GM23338 (cell line): Measurements from ENCODE around the gene PRELID3B. TPM values are rescaled to one million over a fixed set of nuclear protein-coding genes. Genes with fewer than 3 reads are reported as not detected.

Source experiments
- ATAC-seq: fragments of 200-7000 bp; cut with Tn5 transposase; 3 replicates; pipeline ENCODE4 v1.9.1; 2020
- DNase-seq: peaks from one replicate; pipeline ENCODE4 v3.0.0-alpha.2; 2015; ENCODE audit warnings: low spot score
- H2AFZ ChIP-seq: fragments of 200-600 bp; sonication (generic); 2 replicates; pipeline ENCODE4 v1.8.0; 2016; ENCODE audit warnings: antibody characterized with exemption, mild to moderate bottlenecking, moderate library complexity
- H3F3A ChIP-seq: fragments of 200-600 bp; sonication (generic); replicated peaks from 2 replicates; pipeline ENCODE4 v1.8.0; 2017; ENCODE audit warnings: antibody characterized with exemption, mixed run types, low read depth
- H3K27ac ChIP-seq: fragments of 200-600 bp; sonication (generic); 2 replicates; pipeline ENCODE4 v1.6.1; 2016; ENCODE audit warnings: low read depth
- H3K27me3 ChIP-seq: fragments of 200-600 bp; sonication (generic); 2 replicates; pipeline ENCODE4 v1.8.0; 2016; ENCODE audit warnings: mild to moderate bottlenecking, mixed run types, moderate library complexity; ENCODE audit not compliant: insufficient read depth
- H3K36me3 ChIP-seq: fragments of 200-600 bp; sonication (generic); 2 replicates; pipeline ENCODE4 v1.8.0; 2016; ENCODE audit warnings: mild to moderate bottlenecking; ENCODE audit not compliant: insufficient read depth
- H3K4me1 ChIP-seq: fragments of 200-600 bp; sonication (generic); 2 replicates; pipeline ENCODE4 v1.8.0; 2016; ENCODE audit warnings: mild to moderate bottlenecking, moderate library complexity; ENCODE audit not compliant: insufficient read depth
- H3K4me2 ChIP-seq: fragments of 200-600 bp; sonication (generic); 2 replicates; pipeline ENCODE4 v1.7.1; 2017; ENCODE audit warnings: mixed run types
- H3K4me3 ChIP-seq: fragments of 200-600 bp; sonication (generic); 2 replicates; pipeline ENCODE4 v1.6.1; 2016; ENCODE audit warnings: mixed run types
- H3K79me2 ChIP-seq: fragments of 200-600 bp; sonication (generic); replicated peaks from 2 replicates; pipeline ENCODE4 v1.8.0; 2017; ENCODE audit warnings: mild to moderate bottlenecking; ENCODE audit not compliant: insufficient read depth
- H3K9me2 ChIP-seq: fragments of 200-600 bp; sonication (generic); 2 replicates; pipeline ENCODE4 v1.8.0; 2017; ENCODE audit not compliant: insufficient read depth
- H4K20me1 ChIP-seq: fragments of 200-600 bp; sonication (generic); replicated peaks from 2 replicates; pipeline ENCODE4 v1.8.0; 2017; ENCODE audit warnings: mild to moderate bottlenecking; ENCODE audit not compliant: insufficient read depth
- H3K27ac Mint-ChIP-seq: 2 replicates; pipeline ENCODE4 v1.8.0; 2020; ENCODE audit warnings: inconsistent platforms, mild to moderate bottlenecking, moderate library complexity, mixed read lengths
- H3K27me3 Mint-ChIP-seq: 3 replicates; pipeline ENCODE4 v1.8.0; 2022; ENCODE audit warnings: low read depth, mild to moderate bottlenecking, moderate library complexity, mixed read lengths, inconsistent platforms; ENCODE audit not compliant: insufficient read depth, poor library complexity
- H3K36me3 Mint-ChIP-seq: 3 replicates; pipeline ENCODE4 v1.8.0; 2021; ENCODE audit warnings: low read depth, mild to moderate bottlenecking, inconsistent platforms, moderate library complexity, mixed read lengths
- H3K4me1 Mint-ChIP-seq: 3 replicates; pipeline ENCODE4 v1.8.0; 2020; ENCODE audit warnings: mild to moderate bottlenecking, inconsistent platforms, mixed read lengths
- H3K4me3 Mint-ChIP-seq: 3 replicates; pipeline ENCODE4 v1.8.0; 2021; ENCODE audit warnings: moderate library complexity, mild to moderate bottlenecking, inconsistent platforms, mixed read lengths
- H3K9me3 Mint-ChIP-seq: 3 replicates; pipeline ENCODE4 v1.8.0; 2020; ENCODE audit warnings: moderate library complexity, mild to moderate bottlenecking, inconsistent platforms, mixed read lengths
- CREB1 ChIP-seq: fragments of 250-450 bp; sonication (Bioruptor Pico); IDR thresholded peaks from 2 replicates; pipeline ENCODE4 v1.5.0; 2020; ENCODE audit warnings: low read depth, mild to moderate bottlenecking, moderate library complexity
- EZH2 ChIP-seq: fragments of 200-600 bp; sonication (generic); IDR thresholded peaks from one replicate; pipeline ENCODE4 v1.8.0; 2017; ENCODE audit warnings: antibody characterized with exemption, mild to moderate bottlenecking, low read depth; ENCODE audit not compliant: unreplicated experiment
- JUNB ChIP-seq: IDR thresholded peaks from one replicate; pipeline ENCODE4 v1.6.1; 2016; ENCODE audit warnings: antibody characterized with exemption; ENCODE audit not compliant: unreplicated experiment
- ZNF114 ChIP-seq: fragments of 250-450 bp; sonication (Bioruptor Pico); IDR thresholded peaks from 2 replicates; pipeline ENCODE4 v1.5.0; 2020; ENCODE audit warnings: mild to moderate bottlenecking, moderate library complexity
- ZNF331 ChIP-seq: fragments of 250-450 bp; sonication (Bioruptor Pico); IDR thresholded peaks from 2 replicates; pipeline ENCODE4 v1.5.0; 2020; ENCODE audit warnings: low read depth, mild to moderate bottlenecking, moderate library complexity
- polyA plus RNA-seq: library from polyadenylated mRNA; unstranded; fragments of >200 nt; fragmentation: Nextera tagmentation; extraction: Ambion mirVana; gene quantifications from 2 replicates; pipeline ENCODE4 v1.2.1, GENCODE V29; 2016
- total RNA-seq: library from RNA; depleted of rRNA; stranded (reverse); fragments of >200 nt; shearing (Covaris generic); gene quantifications from 2 replicates; pipeline ENCODE4 v1.2.3, GENCODE V29; 2014
- TF ChIP-seq, protein P1 (sequence below): fragments of 250-450 bp; sonication (Bioruptor Pico); IDR thresholded peaks from 2 replicates; pipeline ENCODE4 v1.5.0; 2020; ENCODE audit warnings: mild to moderate bottlenecking, moderate library complexity

PRELID3B gene
- total and polyA plus RNA-seq, 2 experiments from 2014 or later = 42.7 to 43.6 TPM

DNA sequence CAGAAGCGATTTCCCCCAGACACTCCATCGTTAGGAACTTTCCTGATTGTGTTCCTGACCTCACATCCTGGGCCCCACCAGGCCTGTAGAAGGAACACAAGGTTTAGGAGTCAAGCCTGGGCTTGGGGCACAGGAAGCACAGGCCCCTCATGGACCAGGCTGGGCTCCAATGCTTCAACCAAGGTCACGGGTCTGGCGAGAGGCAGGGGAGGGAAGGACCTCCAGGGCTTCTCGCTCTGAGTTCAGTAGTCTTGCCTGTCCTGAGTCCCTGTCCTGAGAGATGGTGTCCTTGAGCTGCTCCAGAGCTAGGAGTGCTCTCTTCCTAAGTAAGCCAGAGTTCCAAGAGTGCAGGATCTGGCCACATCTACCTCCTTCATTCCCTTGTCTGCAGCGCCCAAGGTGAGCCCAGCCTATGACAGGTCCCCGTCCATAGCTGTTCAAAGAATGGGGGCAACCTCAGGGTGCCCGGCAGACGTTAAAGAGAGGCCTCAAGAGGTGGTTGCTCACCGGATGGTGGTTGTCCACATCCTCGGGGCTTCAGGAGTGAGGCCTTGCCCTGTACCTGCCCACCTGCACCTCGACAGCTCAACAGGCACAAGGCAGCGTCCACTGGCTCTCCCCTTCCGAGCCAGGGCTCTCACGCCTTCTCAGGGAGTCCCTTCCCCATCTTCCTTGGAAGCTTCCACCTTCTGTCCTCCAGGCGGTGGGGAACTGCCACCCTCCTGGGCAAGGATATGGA, 24.9 kb downstream of the PRELID3B start:
- Mint-ChIP-seq H3K4me1 (peaks cover 10% of the 10 kb centered on the region; the same call in 2 of the 3 replicates), H3K27ac (no peak overlapping the region), H3K9me3 (no peaks in the 10 kb centered on the region), H3K27me3 (peaks cover 12% of the 10 kb centered on the region), H3K36me3 (peaks cover 5% of the 10 kb centered on the region), H3K4me3 (no peak overlapping the region)
- Histone ChIP-seq H3K79me2 (no peaks in the 10 kb centered on the region), H3K4me1 (no peaks in the 10 kb centered on the region), H4K20me1 (no peaks in the 10 kb centered on the region), H3K36me3 (no peaks in the 10 kb centered on the region), H3F3A (no peaks in the 10 kb centered on the region), H3K4me3 (no peak overlapping the region), H2AFZ (no peak overlapping the region), H3K27ac (no peak overlapping the region), H3K4me2 (no peak overlapping the region), H3K27me3 (no peaks in the 10 kb centered on the region), H3K9me2 (no peaks in the 10 kb centered on the region)
- DNase-seq = no peak
- TF ChIP-seq, protein P1, sequence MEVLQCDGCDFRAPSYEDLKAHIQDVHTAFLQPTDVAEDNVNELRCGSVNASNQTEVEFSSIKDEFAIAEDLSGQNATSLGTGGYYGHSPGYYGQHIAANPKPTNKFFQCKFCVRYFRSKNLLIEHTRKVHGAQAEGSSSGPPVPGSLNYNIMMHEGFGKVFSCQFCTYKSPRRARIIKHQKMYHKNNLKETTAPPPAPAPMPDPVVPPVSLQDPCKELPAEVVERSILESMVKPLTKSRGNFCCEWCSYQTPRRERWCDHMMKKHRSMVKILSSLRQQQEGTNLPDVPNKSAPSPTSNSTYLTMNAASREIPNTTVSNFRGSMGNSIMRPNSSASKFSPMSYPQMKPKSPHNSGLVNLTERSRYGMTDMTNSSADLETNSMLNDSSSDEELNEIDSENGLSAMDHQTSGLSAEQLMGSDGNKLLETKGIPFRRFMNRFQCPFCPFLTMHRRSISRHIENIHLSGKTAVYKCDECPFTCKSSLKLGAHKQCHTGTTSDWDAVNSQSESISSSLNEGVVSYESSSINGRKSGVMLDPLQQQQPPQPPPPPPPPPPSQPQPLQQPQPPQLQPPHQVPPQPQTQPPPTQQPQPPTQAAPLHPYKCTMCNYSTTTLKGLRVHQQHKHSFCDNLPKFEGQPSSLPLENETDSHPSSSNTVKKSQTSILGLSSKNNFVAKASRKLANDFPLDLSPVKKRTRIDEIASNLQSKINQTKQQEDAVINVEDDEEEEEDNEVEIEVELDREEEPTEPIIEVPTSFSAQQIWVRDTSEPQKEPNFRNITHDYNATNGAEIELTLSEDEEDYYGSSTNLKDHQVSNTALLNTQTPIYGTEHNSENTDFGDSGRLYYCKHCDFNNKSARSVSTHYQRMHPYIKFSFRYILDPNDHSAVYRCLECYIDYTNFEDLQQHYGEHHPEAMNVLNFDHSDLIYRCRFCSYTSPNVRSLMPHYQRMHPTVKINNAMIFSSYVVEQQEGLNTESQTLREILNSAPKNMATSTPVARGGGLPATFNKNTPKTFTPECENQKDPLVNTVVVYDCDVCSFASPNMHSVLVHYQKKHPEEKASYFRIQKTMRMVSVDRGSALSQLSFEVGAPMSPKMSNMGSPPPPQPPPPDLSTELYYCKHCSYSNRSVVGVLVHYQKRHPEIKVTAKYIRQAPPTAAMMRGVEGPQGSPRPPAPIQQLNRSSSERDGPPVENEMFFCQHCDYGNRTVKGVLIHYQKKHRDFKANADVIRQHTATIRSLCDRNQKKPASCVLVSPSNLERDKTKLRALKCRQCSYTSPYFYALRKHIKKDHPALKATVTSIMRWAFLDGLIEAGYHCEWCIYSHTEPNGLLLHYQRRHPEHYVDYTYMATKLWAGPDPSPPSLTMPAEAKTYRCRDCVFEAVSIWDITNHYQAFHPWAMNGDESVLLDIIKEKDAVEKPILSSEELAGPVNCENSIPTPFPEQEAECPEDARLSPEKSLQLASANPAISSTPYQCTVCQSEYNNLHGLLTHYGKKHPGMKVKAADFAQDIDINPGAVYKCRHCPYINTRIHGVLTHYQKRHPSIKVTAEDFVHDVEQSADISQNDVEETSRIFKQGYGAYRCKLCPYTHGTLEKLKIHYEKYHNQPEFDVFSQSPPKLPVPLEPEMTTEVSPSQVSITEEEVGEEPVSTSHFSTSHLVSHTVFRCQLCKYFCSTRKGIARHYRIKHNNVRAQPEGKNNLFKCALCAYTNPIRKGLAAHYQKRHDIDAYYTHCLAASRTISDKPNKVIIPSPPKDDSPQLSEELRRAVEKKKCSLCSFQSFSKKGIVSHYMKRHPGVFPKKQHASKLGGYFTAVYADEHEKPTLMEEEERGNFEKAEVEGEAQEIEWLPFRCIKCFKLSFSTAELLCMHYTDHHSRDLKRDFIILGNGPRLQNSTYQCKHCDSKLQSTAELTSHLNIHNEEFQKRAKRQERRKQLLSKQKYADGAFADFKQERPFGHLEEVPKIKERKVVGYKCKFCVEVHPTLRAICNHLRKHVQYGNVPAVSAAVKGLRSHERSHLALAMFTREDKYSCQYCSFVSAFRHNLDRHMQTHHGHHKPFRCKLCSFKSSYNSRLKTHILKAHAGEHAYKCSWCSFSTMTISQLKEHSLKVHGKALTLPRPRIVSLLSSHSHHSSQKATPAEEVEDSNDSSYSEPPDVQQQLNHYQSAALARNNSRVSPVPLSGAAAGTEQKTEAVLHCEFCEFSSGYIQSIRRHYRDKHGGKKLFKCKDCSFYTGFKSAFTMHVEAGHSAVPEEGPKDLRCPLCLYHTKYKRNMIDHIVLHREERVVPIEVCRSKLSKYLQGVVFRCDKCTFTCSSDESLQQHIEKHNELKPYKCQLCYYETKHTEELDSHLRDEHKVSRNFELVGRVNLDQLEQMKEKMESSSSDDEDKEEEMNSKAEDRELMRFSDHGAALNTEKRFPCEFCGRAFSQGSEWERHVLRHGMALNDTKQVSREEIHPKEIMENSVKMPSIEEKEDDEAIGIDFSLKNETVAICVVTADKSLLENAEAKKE (CRISPR knock-in tag) = no peak
- no peak for TF ChIP-seq ZNF331
- no peak for TF ChIP-seq EZH2
- TF ChIP-seq JUNB = no peak
- TF ChIP-seq CREB1 (CRISPR knock-in tag) = no peak
- TF ChIP-seq ZNF114 = no peak
- no peak for ATAC-seq
